NCI-H446 (cell line): Measurements from ENCODE around the gene MEOX1.

Source experiments
- DNase-seq, 2 experiments: peaks; one replicate each; lab custom pipeline; 2025; lab: John Stamatoyannopoulos, UW

Gene MEOX1

DNA sequence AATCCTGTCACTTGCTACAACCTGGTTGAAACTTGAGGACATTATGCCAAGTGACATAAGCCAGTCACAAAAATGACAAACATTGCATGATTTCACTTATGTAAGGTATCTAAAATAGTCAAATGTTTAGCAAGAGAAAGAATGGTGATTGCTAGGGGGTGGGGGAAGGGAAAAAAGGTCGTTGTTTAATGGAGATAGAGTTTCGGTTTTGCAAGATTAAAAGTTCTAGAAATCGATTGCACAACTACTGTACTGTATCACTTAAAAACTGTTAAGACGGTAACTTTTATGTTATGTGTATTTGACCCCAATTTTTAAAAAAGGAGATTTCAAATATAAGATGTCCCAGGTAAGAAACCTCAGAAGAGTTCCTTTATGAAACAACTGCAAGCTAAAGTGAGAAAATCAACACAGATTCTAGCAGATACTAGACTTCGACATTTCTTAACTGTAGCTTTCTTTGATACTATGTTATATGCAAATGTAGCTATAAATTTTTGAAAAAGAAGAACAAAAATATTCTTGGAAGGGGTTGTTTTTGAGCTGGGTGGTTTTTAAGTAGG, 5.9 kb downstream of the MEOX1 start:
- no peak for DNase-seq

DNA sequence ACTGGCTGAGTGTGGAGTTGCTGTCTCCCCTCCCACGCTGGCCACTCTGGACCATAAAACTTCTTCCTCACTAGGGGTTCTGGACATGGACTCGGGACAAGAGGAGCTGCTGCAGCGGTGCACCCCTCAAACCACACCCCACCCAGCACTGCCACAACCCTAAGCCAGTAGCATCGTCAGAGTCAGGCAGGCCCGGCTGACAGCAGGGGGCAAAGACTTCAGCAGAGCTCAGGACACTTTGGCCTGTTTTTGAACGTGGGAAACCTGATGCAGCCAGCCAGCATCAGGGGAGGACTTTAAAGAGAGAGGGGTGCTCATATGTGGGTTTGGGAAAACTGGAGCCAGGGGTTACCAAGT, 9.6 kb downstream of the MEOX1 start:
- DNase-seq: no peak

DNA sequence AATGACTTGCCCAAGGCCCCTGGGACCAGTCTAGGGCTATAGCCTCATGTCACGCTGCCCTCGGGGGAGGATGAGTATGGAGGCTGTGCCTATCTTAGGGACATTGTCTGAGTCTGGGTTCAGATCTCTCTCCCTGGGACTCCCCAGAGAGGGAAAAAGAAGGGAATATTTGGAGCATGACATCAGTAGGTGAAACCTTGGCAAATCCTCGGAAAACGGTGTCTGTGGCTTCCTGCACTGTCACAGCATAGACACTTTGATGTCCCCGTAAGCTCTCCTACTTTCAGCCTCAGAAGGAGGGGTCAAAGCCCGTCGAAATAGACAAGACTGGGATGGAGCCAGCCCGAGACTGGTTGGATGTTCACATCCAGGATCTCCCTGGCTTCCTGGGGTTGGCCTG, 11.3 kb downstream of the MEOX1 start:
- DNase-seq: no peak

DNA sequence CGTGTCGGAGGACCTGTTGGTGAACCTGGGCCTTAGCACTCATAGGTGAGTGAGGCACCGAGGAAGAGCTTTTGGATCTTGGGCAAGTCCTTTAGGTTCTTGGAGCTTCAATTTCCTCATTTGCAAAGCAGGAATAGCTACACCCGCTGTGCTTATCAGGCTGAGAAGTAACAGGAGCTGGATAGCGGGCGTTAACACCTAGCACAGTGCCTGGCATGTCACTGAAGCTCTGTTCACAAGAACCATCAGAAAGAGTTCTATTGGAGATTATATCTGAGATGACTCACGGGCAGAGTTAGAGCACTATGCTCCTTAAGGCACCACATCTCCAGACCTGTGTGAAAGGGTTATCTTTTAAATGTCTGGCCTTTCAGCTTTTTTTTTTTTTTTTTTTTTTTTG, 12.8 kb downstream of the MEOX1 start:
- no peak for DNase-seq

DNA sequence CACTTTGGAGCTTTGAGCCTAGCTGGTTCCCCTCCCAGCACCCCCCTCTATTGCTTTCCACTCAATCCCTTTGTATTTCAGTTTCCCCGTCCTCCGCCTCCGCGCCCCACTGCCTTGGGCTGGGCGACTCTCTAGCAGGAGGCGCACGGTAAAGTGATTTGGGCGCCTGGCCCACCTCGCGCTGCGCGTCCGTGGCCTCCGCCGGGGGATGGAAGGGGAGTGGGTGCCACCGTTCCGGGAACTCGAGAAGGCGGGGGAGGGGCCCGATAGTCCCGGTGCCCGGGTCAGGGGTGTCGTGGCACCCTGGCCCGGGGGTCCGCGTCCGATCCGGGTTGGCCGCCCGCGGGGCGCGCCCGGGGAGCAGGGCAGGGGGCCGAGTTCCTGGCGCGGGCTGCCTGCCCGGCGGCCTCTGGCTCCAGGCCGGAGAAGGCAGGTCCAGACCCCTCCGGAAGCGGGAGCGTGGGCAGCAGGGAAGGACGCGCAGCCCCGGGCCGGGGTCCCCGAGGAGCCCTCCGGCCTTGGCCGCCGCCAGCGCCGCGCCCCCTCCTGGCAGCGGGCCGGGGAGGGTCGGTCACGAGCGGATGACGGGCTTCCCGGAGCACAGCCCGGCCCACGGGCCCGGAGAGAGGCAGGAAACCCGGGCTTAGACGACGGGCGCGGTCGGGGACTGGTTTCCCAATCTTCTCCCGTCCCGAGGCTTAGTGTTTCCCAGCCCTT, 15.8 kb downstream of the MEOX1 start:
- DNase-seq: no peak

DNA sequence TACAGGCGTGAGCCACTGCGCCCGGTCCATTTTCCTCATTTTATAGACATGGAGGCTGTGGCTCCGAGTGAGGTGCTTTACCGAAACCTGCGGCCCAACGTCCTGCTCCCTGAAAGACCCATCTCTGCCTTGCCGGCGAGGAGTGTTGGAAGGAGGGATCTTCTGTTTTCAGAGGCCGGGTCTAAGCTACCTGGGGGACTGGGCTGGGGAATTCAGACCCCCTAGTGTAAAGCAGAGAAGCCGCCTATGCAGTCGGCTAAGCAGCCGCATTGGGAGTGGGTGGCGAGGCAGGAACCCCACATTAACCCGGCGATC, 16.3 kb downstream of the MEOX1 start:
- DNase-seq: no peak

DNA sequence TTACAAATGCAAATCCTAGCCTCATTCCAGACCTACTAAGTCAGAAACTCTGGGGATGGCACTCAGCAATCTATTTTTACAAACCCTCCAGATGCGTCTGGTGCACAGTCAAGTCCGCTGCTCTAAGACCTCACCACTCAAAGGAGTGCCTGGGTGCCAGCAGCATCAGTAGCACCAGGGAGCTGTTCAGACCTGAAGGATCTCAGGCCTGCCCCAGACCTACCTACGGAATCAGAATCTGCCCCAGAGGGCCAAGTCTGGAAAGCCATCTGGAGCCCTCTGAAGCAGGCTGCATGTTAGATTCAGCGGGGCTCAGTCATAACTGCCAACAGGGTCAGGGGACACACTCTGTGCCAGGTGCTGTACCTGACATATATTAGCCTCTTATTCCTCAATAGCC, 17.6 kb downstream of the MEOX1 start:
- DNase-seq: no peak

DNA sequence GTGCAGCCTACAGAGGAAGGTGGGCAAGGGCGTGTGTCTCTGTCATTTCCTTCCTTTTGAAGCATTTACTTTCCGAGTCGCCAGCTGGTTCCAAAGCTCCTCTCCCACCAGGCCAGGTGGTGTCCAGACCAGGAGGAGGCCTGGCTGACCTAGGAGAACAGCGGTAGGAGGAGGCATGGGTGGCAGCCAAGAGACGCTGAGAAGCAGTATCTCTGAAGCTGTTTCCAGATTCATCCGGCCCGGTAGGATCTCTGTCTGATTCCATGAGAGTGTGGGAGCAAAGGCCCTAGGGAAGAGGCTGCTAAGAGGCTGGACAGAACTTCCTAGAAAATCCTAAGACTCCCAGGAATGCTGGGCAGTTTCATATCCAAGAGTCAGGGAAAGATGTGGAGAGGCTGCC, 20.3 kb downstream of the MEOX1 start:
- DNase-seq: no peak

DNA sequence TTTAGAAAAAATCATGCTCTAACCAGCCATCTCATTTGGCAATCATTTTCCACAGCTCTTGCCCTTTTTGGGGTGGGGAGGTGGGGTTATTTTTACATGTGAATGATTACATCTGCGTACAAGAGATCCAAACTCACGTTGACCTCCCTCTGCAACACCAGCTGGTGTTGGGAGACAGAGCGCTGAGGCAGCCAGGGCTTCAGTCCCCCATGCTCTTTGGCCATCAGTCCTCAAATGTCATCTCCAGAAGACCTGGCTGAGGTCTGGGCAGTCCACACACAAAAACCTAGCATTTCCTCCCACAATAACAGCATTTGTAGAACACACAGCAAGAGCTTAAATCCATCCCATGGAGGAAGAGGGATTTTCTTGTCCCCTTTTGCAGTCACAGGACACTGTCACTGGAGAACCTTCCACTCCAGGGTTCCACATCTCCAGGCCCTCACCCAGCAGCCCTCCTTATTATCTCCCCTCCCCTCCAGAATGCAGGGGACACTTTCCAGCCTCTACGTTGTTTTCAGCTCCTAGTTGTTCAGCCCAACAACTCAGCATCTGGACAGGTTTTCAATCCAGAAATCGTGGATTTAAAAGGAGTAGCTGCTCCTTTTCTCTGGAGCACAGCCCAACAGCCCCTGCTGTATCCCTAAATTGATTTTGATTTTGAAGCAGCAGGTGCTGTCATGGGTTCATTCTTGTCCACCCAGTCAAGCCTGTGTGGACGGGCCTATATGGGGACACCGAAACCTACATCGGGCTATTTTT, 21.1 kb downstream of the MEOX1 start:
- DNase-seq: no peak

DNA sequence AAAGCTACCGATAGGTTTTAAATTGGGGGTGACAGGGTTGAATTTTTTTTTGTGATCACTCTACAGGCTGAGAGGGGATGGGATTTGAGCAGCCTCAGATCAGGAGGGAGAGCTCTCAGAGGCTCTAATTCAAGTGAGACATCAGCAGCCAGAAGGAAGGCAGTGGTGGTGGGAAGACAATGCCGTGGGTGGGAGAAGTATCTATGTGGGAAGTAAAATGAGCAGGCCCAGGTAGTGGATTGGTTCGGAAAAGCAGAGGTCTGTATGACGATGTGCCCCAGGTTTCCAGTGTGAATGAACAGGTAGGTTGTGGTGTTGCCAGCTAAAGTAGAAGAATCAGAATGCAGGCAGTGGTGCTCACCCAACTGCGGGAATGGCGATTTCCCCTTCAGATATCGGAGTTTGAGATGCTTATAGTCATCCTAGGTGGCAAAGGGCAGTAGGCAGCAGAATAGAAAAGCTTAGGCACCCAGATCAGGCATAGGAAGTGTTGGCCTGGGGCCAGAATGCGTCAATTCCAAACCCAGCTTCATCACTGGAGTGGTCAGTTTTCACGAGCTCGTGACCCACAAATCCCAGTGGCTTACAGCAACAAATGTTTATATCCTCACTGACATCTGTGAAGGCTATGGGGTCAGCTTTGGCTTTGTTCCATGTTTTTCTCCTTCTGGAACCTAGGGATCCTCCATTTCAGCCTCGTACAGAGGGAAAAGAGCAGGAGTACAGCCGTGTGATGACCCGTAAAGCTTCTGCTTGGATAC, 24.0 kb downstream of the MEOX1 start:
- DNase-seq: no peak

DNA sequence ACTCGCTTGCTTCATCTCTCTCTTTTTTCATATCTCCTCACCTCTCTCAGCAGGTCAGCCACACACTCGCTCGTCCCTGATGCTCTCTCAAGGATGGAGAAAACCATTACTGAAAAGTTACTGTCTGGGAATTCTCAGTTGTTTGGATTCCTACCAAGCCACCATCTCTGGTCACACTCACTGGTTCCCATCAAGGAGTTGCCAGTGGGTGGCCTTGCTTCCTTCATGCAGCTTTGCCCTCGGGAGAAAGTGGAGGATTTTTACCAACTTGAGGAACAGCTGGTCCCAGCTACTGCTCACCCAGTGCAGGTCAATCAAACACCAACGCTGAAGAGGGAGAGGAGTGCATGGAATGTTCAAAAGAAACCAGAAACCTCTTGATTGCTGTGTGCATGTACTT, 25.3 kb downstream of the MEOX1 start:
- no peak for DNase-seq

- DNase-seq: no peak
Observed at GRCh38 chr17:43634591-43635125, 27.1 kb downstream of the MEOX1 start.

GRCh38 chr17:43632221-43632620, 29.5 kb downstream of the MEOX1 start:
- no peak for DNase-seq

GRCh38 chr17:43631429-43631828, 30.3 kb downstream of the MEOX1 start:
- DNase-seq: no peak

DNA sequence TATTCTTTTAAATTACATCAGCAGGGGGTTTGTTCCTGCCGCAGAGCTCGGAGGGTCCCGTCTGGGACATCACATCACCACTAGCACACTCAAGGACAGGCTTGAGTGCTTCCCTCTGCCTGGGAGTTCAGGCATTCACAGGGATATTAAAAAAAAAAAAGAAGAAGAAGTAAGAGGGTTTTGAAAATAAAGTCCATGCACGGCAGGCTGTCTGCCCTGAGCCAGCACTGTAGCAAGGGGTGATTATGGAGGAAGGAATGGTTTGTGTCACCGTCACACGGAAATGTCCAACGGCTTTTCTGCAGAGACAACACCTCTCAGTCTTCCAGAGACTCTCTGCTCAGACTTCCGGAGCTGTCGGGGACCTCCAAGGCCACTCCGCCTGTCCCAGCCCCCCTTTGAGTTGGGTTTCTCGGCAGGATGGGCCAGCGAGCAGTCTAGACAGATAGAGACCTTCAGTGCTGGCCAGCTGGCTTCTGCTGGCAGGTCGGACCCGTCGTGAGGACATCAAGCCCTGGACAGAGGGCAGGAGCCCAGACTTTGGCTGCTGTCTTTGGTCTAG, 33.6 kb downstream of the MEOX1 start:
- no peak for DNase-seq

DNA sequence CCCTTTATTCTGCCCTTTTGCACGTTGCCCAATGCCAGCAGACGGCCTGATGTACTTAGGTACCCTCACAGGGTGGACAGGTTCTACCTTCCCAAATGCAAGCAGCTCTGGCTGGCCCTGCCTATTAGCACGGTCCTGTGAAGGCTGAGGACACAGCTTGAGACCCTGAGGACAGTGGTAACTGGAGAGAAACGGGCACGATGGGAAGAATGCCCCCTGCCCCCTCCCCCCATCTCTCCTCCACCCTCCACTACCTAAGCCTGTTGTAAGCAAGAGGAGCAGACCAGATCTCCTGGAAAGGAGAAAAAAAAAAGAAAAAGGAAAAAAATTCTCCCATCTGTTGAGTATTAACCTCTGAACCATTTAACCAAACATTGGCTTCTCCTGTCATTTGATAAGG, 34.1 kb downstream of the MEOX1 start:
- DNase-seq: no peak

DNA sequence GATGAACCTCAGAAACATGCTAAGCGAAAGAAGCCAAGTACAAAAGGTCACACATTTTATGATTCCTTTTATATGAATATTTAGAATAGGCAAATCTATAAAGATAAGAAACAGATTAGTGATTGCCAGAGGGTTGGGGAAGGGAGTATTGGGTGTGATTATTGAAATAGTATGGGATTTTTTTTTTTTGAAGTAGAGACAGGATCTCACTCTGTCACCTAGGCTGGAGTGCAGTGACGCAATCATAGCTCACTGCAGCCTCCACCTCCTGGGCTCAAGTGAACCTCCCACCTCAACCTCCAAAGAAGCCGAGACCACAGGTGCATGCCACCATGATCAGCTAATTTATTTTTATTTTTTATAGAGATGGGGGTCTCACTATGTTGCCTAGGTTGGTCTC, 35.7 kb downstream of the MEOX1 start:
- DNase-seq: no peak

GRCh38 chr17:43625606-43626005, 36.1 kb downstream of the MEOX1 start:
- DNase-seq: no peak

- DNase-seq: no peak
Observed at GRCh38 chr17:43620581-43620980, 41.1 kb downstream of the MEOX1 start.

DNA sequence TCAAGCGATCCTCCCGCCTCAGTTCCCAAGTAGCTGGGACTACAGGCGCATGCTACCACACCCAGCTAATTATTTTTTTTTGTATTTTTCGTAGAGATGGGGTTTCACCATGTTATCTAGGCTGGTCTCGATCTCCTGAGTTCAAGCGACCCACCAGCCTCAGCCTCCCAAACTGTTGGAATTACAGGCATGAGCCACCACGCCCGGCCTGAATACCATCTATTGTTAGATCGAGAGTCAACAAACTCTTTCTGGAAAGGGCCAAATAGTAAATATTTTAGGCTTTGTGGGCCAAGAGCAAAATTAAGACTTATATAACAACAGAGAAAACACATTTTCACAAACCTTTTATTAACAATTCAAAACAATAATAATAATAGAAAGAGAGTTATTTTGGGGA, 41.6 kb downstream of the MEOX1 start:
- no peak for DNase-seq

DNA sequence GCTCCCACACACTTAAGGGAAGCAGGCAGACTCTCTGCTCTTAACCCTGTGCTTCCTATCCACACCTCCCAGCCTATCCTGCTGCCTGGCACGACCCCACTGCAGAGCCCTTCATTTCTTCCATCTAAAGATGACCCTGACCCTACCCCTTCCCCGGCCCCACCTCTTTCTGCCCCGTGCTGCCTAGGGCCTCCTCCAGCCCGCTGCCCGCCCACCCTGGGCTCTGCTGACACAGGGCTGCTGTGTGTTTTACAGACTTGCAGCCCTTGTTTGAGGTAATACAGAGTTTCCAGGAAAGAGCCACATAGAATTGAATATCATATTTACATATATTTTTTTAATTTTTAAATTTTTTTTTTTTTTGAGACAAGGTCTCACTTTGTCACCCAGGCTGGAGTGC, 42.0 kb downstream of the MEOX1 start:
- no peak for DNase-seq

GRCh38 chr17:43618276-43618675, 43.4 kb downstream of the MEOX1 start:
- no peak for DNase-seq
